ENCODE data around the gene GGT1.
"Not testable (repeated sequence)": the region's sequence is repeated elsewhere in the genome, so short reads cannot be mapped to it uniquely, and the experiment has no call there.

The GGT1 gene
- long read RNA-seq, transcript GGT1-203 (16 exons, 2,628 nt) = major isoform, 53 of 1,052 reads
- long read RNA-seq, partial matches to known transcripts = 32 of 1,052 reads
- long read RNA-seq, other reads (novel, unspliced or antisense) = 967 of 1,052 reads

- not testable (repeated sequence) for H3K27me3 ChIP-seq (ENCODE audit: insufficient read depth, poor library complexity, severe bottlenecking)
- Histone ChIP-seq H3K27ac (replicated peaks) (peak within 1 kb of the TSS; percentile 85), H3K4me3 (replicated peaks; ENCODE audit: insufficient read depth, low read length) (peak within 1 kb of the TSS; percentile 35)
- peak in 1 of 2 experiments; percentile 45 for DNase-seq (ENCODE audit: low read depth in 1 of 2, low spot score in 1 of 2)
- peak; percentile 29; the same call in 1 of the 2 replicates for TF ChIP-seq SPI1 (IDR thresholded peaks at IDR 0.05; ENCODE audit: borderline replicate concordance, low read depth)
These were observed at the start of gene GGT1 for GRCh38 chr22:24602847-24603769. Gene GGT1 (plus strand): TSS chr22:24603193. CDS start chr22:24611082, 7,889 bp downstream.

- TF ChIP-seq GABPA (IDR thresholded peaks at IDR 0.05; ENCODE audit: low read depth) = no peak
- no peak for TF ChIP-seq POLR2AphosphoS5 (IDR thresholded peaks at IDR 0.05; ENCODE audit: low read depth)
- no peak for TF ChIP-seq SPI1 (IDR thresholded peaks at IDR 0.05; ENCODE audit: borderline replicate concordance, low read depth)
- TF ChIP-seq CTCF (IDR thresholded peaks at IDR 0.05; ENCODE audit: insufficient read depth, low read length) = no peak
- no peak for TF ChIP-seq REST (IDR thresholded peaks at IDR 0.05; ENCODE audit: insufficient replicate concordance, low read depth)
These were observed 49.2 kb upstream of the GGT1 start for GRCh38 chr22:24553597-24554312.

GRCh38 chr22:24554313-24555164 is 48.5 kb upstream of the GGT1 start, which contains the start of gene GUCD1:
Gene GUCD1 (minus strand): TSS chr22:24555138. CDS start chr22:24554991, 147 bp downstream.
- peak within 1 kb of the TSS; percentile 98 for H3K4me3 ChIP-seq (replicated peaks; ENCODE audit: insufficient read depth, low read length)
- peak; percentile 57 to 68 for DNase-seq (ENCODE audit: low read depth in 1 of 2, low spot score in 1 of 2)
- no peaks in the 10 kb centered on the region for H3K27me3 ChIP-seq (ENCODE audit: insufficient read depth, poor library complexity, severe bottlenecking)
- TF ChIP-seq SPI1 (IDR thresholded peaks at IDR 0.05; ENCODE audit: borderline replicate concordance, low read depth) (no peak), REST (IDR thresholded peaks at IDR 0.05; ENCODE audit: insufficient replicate concordance, low read depth) (peak; percentile 24), CTCF (IDR thresholded peaks at IDR 0.05; ENCODE audit: insufficient read depth, low read length) (no peak), POLR2AphosphoS5 (IDR thresholded peaks at IDR 0.05; ENCODE audit: low read depth) (peak; percentile 63; the same call in 1 of the 2 replicates), GABPA (IDR thresholded peaks at IDR 0.05; ENCODE audit: low read depth) (no peak)
- peak within 1 kb of the TSS; percentile 98 for H3K27ac ChIP-seq (replicated peaks)

More at GRCh38 chr22:24553597-24554312, 49.2 kb upstream of the GGT1 start:
- peak in 1 of 2 experiments; percentile 32 for DNase-seq (ENCODE audit: low read depth in 1 of 2, low spot score in 1 of 2)
- Histone ChIP-seq H3K27ac (replicated peaks) (peak overlapping the region; percentile 98), H3K27me3 (ENCODE audit: insufficient read depth, poor library complexity, severe bottlenecking) (no peaks in the 10 kb centered on the region), H3K4me3 (replicated peaks; ENCODE audit: insufficient read depth, low read length) (peak overlapping the region; percentile 69)

Measured in HL-60 (cell line).